Smooth muscle cell (in vitro differentiated cells): ENCODE results near the gene ADRA2C. TPM values are rescaled to one million over a fixed set of nuclear protein-coding genes. Genes with fewer than 3 reads are reported as not detected.
"Not testable (repeated sequence)": the region's sequence is repeated elsewhere in the genome, so short reads cannot be mapped to it uniquely, and the experiment has no call there.

Experiments used
- DNase-seq: peaks from one replicate; lab custom pipeline; 2025; ENCODE audit not compliant: unreplicated experiment; lab: John Stamatoyannopoulos, UW
- H2AFZ ChIP-seq: fragments of 200-600 bp; sonication (generic); 2 replicates; pipeline ENCODE4 v1.6.0; 2016; ENCODE audit warnings: antibody characterized with exemption, low read depth, mild to moderate bottlenecking
- H3F3A ChIP-seq: fragments of 200-600 bp; sonication (generic); 2 replicates; pipeline ENCODE4 v1.6.0; 2017; ENCODE audit warnings: antibody characterized with exemption, low read depth
- H3K27ac ChIP-seq: fragments of 200-600 bp; sonication (generic); 2 replicates; pipeline ENCODE4 v1.5.1; 2016; ENCODE audit warnings: low read depth, mild to moderate bottlenecking
- H3K27me3 ChIP-seq: fragments of 200-600 bp; sonication (generic); 2 replicates; pipeline ENCODE4 v1.6.1; 2016; ENCODE audit warnings: low read depth, mild to moderate bottlenecking
- H3K36me3 ChIP-seq: fragments of 200-600 bp; sonication (generic); 2 replicates; pipeline ENCODE4 v1.5.1; 2016; ENCODE audit warnings: low read depth
- H3K4me1 ChIP-seq: fragments of 200-600 bp; sonication (generic); 2 replicates; pipeline ENCODE4 v1.5.1; 2016; ENCODE audit warnings: low read depth
- H3K4me2 ChIP-seq: fragments of 200-600 bp; sonication (generic); 2 replicates; pipeline ENCODE4 v1.6.0; 2016; ENCODE audit warnings: mild to moderate bottlenecking
- H3K4me3 ChIP-seq: fragments of 200-600 bp; sonication (generic); 2 replicates; pipeline ENCODE4 v1.5.1; 2016; ENCODE audit warnings: mild to moderate bottlenecking
- H3K79me2 ChIP-seq: fragments of 200-600 bp; sonication (generic); 2 replicates; pipeline ENCODE4 v1.6.0; 2016; ENCODE audit warnings: low read depth, mild to moderate bottlenecking
- H3K9ac ChIP-seq: fragments of 200-600 bp; sonication (generic); 2 replicates; pipeline ENCODE4 v1.6.0; 2016; ENCODE audit warnings: low read depth
- H3K9me3 ChIP-seq: fragments of 200-600 bp; sonication (generic); replicated peaks from 2 replicates; pipeline ENCODE4 v1.5.1; 2016; ENCODE audit warnings: low read depth
- H4K20me1 ChIP-seq: fragments of 200-600 bp; sonication (generic); 2 replicates; pipeline ENCODE4 v1.6.0; 2016; ENCODE audit warnings: low read depth
- WGBS: methylation state at CpG from one replicate; pipeline ENCODE4 v1.1.7; 2016; ENCODE audit warnings: low lambda C conversion rate; 5-methylcytosine and 5-hydroxymethylcytosine counted together
- polyA plus RNA-seq: library from polyadenylated mRNA; unstranded; fragments of >200 nt; fragmentation: Nextera tagmentation; extraction: Ambion mirVana; gene quantifications from 2 replicates; pipeline ENCODE4 v1.2.1, GENCODE V29; 2016
- total RNA-seq: library from RNA; depleted of rRNA; stranded (reverse); fragments of >200 nt; gene quantifications from 2 replicates; pipeline ENCODE4 v1.2.3, GENCODE V29; 2014
- TF ChIP-seq, protein P1 (sequence below): fragments of 200-600 bp; sonication (generic); IDR thresholded peaks from 2 replicates; pipeline ENCODE4 v1.5.1; 2017; ENCODE audit warnings: borderline replicate concordance, mild to moderate bottlenecking, antibody characterized with exemption; ENCODE audit not compliant: insufficient read depth, poor library complexity, severe bottlenecking

The ADRA2C gene
- total and polyA plus RNA-seq, 2 experiments from 2014 or later: 0.53 to 1.6 TPM

GRCh38 chr4:3814053-3814570 is 47.9 kb downstream of the ADRA2C start:
- DNase-seq: no peak
- Histone ChIP-seq H3K27me3 (no peaks in the 10 kb centered on the region), H3K27ac (no peak overlapping the region), H3K4me2 (no peak overlapping the region), H3K4me3 (no peak overlapping the region), H3K4me1 (no peaks in the 10 kb centered on the region), H3K79me2 (no peaks in the 10 kb centered on the region), H3K9me3 (no peaks in the 10 kb centered on the region), H2AFZ (no peak overlapping the region), H4K20me1 (no peaks in the 10 kb centered on the region), H3K9ac (no peak overlapping the region), H3F3A (no peaks in the 10 kb centered on the region), H3K36me3 (no peaks in the 10 kb centered on the region)
- TF ChIP-seq, protein P1, sequence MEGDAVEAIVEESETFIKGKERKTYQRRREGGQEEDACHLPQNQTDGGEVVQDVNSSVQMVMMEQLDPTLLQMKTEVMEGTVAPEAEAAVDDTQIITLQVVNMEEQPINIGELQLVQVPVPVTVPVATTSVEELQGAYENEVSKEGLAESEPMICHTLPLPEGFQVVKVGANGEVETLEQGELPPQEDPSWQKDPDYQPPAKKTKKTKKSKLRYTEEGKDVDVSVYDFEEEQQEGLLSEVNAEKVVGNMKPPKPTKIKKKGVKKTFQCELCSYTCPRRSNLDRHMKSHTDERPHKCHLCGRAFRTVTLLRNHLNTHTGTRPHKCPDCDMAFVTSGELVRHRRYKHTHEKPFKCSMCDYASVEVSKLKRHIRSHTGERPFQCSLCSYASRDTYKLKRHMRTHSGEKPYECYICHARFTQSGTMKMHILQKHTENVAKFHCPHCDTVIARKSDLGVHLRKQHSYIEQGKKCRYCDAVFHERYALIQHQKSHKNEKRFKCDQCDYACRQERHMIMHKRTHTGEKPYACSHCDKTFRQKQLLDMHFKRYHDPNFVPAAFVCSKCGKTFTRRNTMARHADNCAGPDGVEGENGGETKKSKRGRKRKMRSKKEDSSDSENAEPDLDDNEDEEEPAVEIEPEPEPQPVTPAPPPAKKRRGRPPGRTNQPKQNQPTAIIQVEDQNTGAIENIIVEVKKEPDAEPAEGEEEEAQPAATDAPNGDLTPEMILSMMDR: no peak
- 92% methylated on average over 6 of the region's 6 CpGs for WGBS

DNA sequence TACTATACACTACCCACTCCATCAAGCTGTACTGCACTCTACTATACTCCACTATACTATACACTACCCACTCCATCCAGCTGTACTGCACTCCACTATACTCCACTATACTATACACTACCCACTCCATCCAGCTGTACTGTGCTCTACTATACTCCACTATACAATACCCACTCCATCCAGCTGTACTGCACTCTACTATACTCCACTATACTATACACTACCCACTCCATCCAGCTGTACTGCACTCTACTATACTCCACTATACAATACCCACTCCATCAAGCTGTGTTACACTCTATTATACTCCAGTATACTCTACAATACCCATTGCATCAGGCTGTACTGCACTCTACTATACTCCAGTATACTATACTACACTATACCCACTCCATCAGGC is 48.7 kb downstream of the ADRA2C start:
- not testable (repeated sequence) for DNase-seq, H3K4me2 ChIP-seq, H3K27me3 ChIP-seq, H3K79me2 ChIP-seq, H2AFZ ChIP-seq, H3K4me3 ChIP-seq, H3K9ac ChIP-seq, H3K9me3 ChIP-seq, H3F3A ChIP-seq, H3K4me1 ChIP-seq, H3K36me3 ChIP-seq, H3K27ac ChIP-seq, H4K20me1 ChIP-seq

GRCh38 chr4:3816256-3816825 is 50.2 kb downstream of the ADRA2C start:
- Histone ChIP-seq H3F3A (no peaks in the 10 kb centered on the region), H3K27me3 (no peaks in the 10 kb centered on the region), H3K4me3 (no peak overlapping the region), H4K20me1 (no peaks in the 10 kb centered on the region), H3K27ac (no peak overlapping the region), H3K9me3 (no peaks in the 10 kb centered on the region), H3K36me3 (no peaks in the 10 kb centered on the region), H2AFZ (no peak overlapping the region), H3K79me2 (no peaks in the 10 kb centered on the region), H3K4me2 (no peak overlapping the region), H3K4me1 (no peaks in the 10 kb centered on the region), H3K9ac (no peak overlapping the region)
- WGBS: 81% methylated on average over 8 of the region's 8 CpGs
- DNase-seq: no peak
- TF ChIP-seq, protein P1: no peak

DNA sequence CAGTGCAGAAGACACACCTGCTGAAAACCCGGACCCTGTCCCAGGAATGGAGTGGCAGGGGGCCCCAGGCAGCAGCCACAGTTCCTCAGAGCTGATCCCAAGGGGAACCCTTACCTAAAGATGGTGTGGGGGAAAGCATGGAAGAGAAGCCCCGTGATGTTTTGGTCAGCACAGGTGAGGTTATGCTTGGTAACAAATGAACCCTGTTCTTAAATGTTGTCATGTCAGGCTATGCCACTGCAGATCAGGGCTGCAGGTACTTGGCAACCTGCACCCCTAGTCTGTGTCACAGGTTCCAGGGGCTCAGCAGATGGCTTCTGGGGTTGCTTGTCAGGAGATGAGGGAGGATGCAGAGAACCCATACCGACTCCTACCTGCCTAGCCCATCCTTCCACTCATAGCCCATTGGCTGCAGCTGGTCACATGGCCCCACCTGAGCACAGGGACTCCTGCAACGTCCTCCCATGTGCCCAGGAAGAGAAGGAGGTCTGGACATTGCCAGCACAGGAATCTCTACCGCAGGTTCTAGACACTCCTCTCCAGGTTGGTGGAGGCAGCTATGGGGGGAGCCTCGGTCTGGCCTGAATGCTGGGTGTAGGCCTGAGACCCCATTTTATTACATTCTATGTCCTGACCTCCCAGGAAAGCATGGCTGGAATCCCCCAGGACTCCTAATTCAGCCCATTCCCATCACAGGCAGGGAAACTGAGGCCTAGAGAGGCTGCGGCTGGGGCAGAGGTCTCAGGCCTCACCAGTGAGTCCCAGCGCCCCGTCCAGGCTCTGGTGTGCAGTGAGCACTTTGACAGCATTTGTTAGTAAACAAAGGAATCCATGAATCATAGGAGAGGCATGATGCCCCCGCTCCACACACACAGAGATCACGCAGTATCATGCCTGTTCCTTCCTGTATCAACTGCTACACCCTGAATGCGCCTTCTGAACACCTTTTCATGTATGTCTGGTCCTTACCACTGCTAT is 51.1 kb downstream of the ADRA2C start:
- WGBS: 85% methylated on average over 12 of the region's 12 CpGs
- H3K4me1 ChIP-seq: no peaks in the 10 kb centered on the region
- H3F3A ChIP-seq: no peaks in the 10 kb centered on the region
- no peak overlapping the region for H2AFZ ChIP-seq
- H3K27ac ChIP-seq: no peak overlapping the region
- no peak overlapping the region for H3K4me2 ChIP-seq
- no peak overlapping the region for H3K9ac ChIP-seq
- no peak for DNase-seq
- H3K27me3 ChIP-seq: no peaks in the 10 kb centered on the region
- no peaks in the 10 kb centered on the region for H3K9me3 ChIP-seq
- no peaks in the 10 kb centered on the region for H3K36me3 ChIP-seq
- H3K79me2 ChIP-seq: no peaks in the 10 kb centered on the region
- TF ChIP-seq, protein P1: no peak
- H3K4me3 ChIP-seq: no peak overlapping the region
- no peaks in the 10 kb centered on the region for H4K20me1 ChIP-seq
